K562 treated with DMSO at 1 percent for 12 hours (cell line): ENCODE results near the gene FRG1. TPM values are rescaled to one million over a fixed set of nuclear protein-coding genes. Genes with fewer than 3 reads are reported as not detected.

Experiments
- total RNA-seq: library from RNA; unstranded; fragments of 300-600 nt; gene quantifications from 2 replicates; pipeline ENCODE4 v1.2.3, GENCODE V29; 2022; ENCODE audit not compliant: insufficient read depth

FRG1 gene
- 50.8 and 62.4 TPM in 2 replicates for total RNA-seq

GRCh38 chr4:189940178-189941004 is at the start of gene FRG1:
Gene FRG1, plus strand, starts transcription at chr4:189940872. Its CDS starts 138 bp downstream, at chr4:189941010.

Other genes starting within 250 kb of the FRG1 start
- 0.81 TPM in 1 of 2 replicates, not detected in the other for gene FRG2, start 86.4 kb downstream of the FRG1 start, total RNA-seq
- not detected in 2 replicates for gene DBET, start 123.6 kb downstream of the FRG1 start, total RNA-seq
- gene DUX4, start 232.9 kb downstream of the FRG1 start, total RNA-seq = not detected in 2 replicates